Neural cell (in vitro differentiated cells): ENCODE measurements around the gene LRP1. TPM values are rescaled to one million over a fixed set of nuclear protein-coding genes. Genes with fewer than 3 reads are reported as not detected.

ENCODE experiments used
- H2AFZ ChIP-seq: fragments of 200-600, 300-800 bp; sonication (generic), shearing (Covaris generic); 2 replicates; pipeline ENCODE4 v1.6.0; 2014; ENCODE audit warnings: low read depth, mild to moderate bottlenecking, antibody characterized with exemption, low read length, moderate library complexity
- H3F3A ChIP-seq: fragments of 200-600 bp; shearing (Covaris generic); 2 replicates; pipeline ENCODE4 v1.6.1; 2016; ENCODE audit warnings: mild to moderate bottlenecking, moderate library complexity, mixed read lengths, antibody characterized with exemption, low read length; ENCODE audit not compliant: insufficient read depth, poor library complexity, severe bottlenecking
- H3K27ac ChIP-seq: fragments of 200-600, 300-800 bp; sonication (generic), shearing (Covaris generic); 2 replicates; pipeline ENCODE4 v1.5.1; 2014; ENCODE audit warnings: mild to moderate bottlenecking, low read length, moderate library complexity
- H3K27me3 ChIP-seq: fragments of 300-800, 200-600 bp; sonication (generic), shearing (Covaris generic); 2 replicates; pipeline ENCODE4 v1.6.0; 2014; ENCODE audit warnings: mild to moderate bottlenecking, low read depth, low read length, moderate library complexity; ENCODE audit not compliant: insufficient read depth
- H3K36me3 ChIP-seq: fragments of 300-800, 200-600 bp; sonication (generic), shearing (Covaris generic); 2 replicates; pipeline ENCODE4 v1.5.1; 2014; ENCODE audit warnings: mild to moderate bottlenecking, antibody characterized with exemption, low read length, moderate library complexity; ENCODE audit not compliant: insufficient read depth
- H3K4me2 ChIP-seq: fragments of 300-800, 200-600 bp; sonication (generic), shearing (Covaris generic); 2 replicates; pipeline ENCODE4 v1.6.0; 2014; ENCODE audit warnings: mild to moderate bottlenecking, low read length
- H3K4me3 ChIP-seq: fragments of 300-800, 200-600 bp; sonication (generic), shearing (Covaris generic); 2 replicates; pipeline ENCODE4 v1.5.1; 2014; ENCODE audit warnings: mild to moderate bottlenecking, low read length, moderate library complexity
- H3K79me2 ChIP-seq: fragments of 200-600 bp; shearing (Covaris generic); replicated peaks from 2 replicates; pipeline ENCODE4 v1.6.0; 2014; ENCODE audit warnings: mild to moderate bottlenecking, low read length, moderate library complexity; ENCODE audit not compliant: insufficient read depth
- H3K9ac ChIP-seq: fragments of 300-800, 200-600 bp; sonication (generic), shearing (Covaris generic); 2 replicates; pipeline ENCODE4 v1.6.1; 2016; ENCODE audit warnings: mild to moderate bottlenecking, low read length, mixed read lengths
- H3K9me2 ChIP-seq: fragments of 200-600 bp; shearing (Covaris generic); 2 replicates; pipeline ENCODE4 v1.6.1; 2016; ENCODE audit warnings: mild to moderate bottlenecking, low read length, mixed read lengths; ENCODE audit not compliant: insufficient read depth
- H3K9me3 ChIP-seq: fragments of 200-600, 300-800 bp; sonication (generic), shearing (Covaris generic); 2 replicates; pipeline ENCODE4 v1.6.1; 2016; ENCODE audit warnings: mild to moderate bottlenecking, mixed run types, low read length, moderate library complexity, mixed read lengths
- H4K20me1 ChIP-seq: fragments of 200-600 bp; shearing (Covaris generic); 2 replicates; pipeline ENCODE4 v1.6.1; 2016; ENCODE audit warnings: mild to moderate bottlenecking, mixed run types; ENCODE audit not compliant: insufficient read depth
- MXI1 ChIP-seq: fragments of 450-650 bp; conservative IDR thresholded peaks from 2 replicates; pipeline ENCODE4 v1.6.1; 2014; ENCODE audit warnings: antibody characterized with exemption, mild to moderate bottlenecking; ENCODE audit not compliant: poor library complexity, severe bottlenecking
- POLR2AphosphoS5 ChIP-seq: IDR thresholded peaks from 2 replicates; pipeline ENCODE4 v1.6.1; 2012
- RAD21 ChIP-seq: fragments of 450-650 bp; conservative IDR thresholded peaks from 2 replicates; pipeline ENCODE4 v1.6.1; 2014; ENCODE audit warnings: antibody characterized with exemption, mild to moderate bottlenecking, moderate library complexity
- SMC3 ChIP-seq: fragments of 450-650 bp; conservative IDR thresholded peaks from 2 replicates; pipeline ENCODE4 v1.6.1; 2014; ENCODE audit warnings: antibody characterized with exemption, mild to moderate bottlenecking, moderate library complexity; ENCODE audit not compliant: poor library complexity
- TAF1 ChIP-seq: IDR thresholded peaks from 2 replicates; pipeline ENCODE4 v1.6.1; 2012; ENCODE audit warnings: low read depth
- polyA plus RNA-seq: library from polyadenylated mRNA; depleted of rRNA; stranded (reverse); fragments of >200 nt; gene quantifications from 2 replicates; pipeline ENCODE4 v1.2.3, GENCODE V29; 2014
- TF ChIP-seq, protein P1 (sequence below): IDR thresholded peaks from 2 replicates; pipeline ENCODE4 v1.6.1; 2012; ENCODE audit warnings: borderline replicate concordance
- TF ChIP-seq, protein P2 (sequence below): fragments of 450-650 bp; IDR thresholded peaks from 2 replicates; pipeline ENCODE4 v1.5.1; 2014; ENCODE audit warnings: antibody characterized with exemption, mild to moderate bottlenecking, moderate library complexity; ENCODE audit not compliant: poor library complexity, severe bottlenecking

LRP1 gene
- polyA plus RNA-seq, 1 donor from 2014 or later, result 18.2 TPM

DNA sequence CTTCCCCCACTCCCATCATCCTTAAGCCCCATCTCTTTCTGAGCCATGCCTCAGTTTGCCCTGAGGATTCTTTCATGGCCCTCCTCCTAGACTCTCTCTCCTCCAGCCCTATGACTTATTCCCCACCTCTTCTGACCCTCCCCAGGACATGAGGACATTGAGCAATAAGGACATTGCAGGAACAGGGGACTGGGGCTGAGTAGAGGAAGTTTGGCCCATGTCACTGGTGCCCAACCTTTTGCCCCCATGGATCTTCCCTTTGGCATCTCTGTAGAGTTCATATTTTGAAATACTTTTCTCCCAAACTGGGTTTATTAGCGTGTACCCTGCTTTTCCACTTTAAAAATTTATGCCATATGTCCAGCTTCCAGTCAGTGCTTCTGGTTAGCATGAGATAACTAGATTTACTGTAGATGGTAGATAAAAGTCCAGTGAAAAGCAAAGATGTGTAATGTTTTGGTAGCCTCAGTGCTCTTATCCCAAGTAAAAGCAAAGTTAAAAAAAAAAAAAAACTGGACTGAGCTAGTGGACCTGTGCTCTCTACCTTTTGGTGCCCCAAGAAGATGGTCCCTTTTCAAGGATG, 25.2 kb downstream of the LRP1 start (continued):
- TF ChIP-seq, protein P1, sequence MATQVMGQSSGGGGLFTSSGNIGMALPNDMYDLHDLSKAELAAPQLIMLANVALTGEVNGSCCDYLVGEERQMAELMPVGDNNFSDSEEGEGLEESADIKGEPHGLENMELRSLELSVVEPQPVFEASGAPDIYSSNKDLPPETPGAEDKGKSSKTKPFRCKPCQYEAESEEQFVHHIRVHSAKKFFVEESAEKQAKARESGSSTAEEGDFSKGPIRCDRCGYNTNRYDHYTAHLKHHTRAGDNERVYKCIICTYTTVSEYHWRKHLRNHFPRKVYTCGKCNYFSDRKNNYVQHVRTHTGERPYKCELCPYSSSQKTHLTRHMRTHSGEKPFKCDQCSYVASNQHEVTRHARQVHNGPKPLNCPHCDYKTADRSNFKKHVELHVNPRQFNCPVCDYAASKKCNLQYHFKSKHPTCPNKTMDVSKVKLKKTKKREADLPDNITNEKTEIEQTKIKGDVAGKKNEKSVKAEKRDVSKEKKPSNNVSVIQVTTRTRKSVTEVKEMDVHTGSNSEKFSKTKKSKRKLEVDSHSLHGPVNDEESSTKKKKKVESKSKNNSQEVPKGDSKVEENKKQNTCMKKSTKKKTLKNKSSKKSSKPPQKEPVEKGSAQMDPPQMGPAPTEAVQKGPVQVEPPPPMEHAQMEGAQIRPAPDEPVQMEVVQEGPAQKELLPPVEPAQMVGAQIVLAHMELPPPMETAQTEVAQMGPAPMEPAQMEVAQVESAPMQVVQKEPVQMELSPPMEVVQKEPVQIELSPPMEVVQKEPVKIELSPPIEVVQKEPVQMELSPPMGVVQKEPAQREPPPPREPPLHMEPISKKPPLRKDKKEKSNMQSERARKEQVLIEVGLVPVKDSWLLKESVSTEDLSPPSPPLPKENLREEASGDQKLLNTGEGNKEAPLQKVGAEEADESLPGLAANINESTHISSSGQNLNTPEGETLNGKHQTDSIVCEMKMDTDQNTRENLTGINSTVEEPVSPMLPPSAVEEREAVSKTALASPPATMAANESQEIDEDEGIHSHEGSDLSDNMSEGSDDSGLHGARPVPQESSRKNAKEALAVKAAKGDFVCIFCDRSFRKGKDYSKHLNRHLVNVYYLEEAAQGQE, result no peak
- TF ChIP-seq TAF1, result no peak

DNA sequence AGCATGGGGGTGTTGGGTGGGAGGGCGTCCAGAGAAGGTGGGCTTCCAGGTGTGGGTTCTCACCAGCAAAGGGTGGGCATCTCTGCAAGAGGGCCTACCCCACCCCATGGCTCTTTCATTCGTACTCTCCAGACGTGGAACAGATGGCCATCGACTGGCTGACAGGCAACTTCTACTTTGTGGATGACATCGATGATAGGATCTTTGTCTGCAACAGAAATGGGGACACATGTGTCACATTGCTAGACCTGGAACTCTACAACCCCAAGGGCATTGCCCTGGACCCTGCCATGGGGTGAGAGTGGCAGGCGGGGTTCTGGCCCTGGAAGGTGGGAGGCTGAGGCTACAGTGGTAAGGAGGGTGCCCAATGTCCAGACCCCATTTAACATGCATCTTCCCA, 25.8 kb downstream of the LRP1 start:
- H3K36me3 ChIP-seq, result peaks cover 7% of the 10 kb centered on the region

DNA sequence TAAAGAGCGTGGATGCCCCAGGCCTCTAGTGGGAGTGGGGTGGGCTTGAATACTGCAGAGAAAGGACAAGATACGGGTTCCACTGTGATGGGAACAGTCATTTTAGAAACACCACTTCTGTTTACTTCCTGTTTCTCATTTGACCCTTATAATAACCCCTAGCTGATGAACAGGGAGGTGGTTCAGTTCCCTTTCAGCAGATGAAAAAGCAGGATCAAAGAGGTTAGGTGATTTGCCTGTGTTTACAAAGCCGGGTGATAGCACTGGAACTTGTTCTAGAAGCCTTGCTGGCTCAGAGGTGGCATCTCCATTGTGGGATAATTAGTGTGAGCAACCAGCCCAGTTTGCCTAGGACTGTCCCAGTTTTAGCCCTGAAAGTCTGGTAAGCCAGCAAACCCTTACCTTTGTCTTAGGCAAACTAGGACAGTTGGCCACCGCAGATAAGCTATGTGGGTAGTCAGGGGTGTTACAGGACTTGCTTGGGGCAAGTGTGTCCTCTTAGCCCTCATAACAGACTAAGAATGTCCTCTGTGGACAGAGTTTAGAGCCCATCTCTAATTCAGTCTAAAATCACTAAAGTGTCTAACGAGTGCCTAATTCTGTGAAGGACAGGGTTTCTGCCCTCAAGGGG, 26.6 kb downstream of the LRP1 start:
- Histone ChIP-seq H4K20me1 (no peaks in the 10 kb centered on the region), H3K36me3 (peaks cover 7% of the 10 kb centered on the region), H3K27ac (no peak overlapping the region)

More for the DNA sequence above, 25.8 kb downstream of the LRP1 start:
- Histone ChIP-seq H3K9me3 (no peaks in the 10 kb centered on the region), H3K4me3 (no peak overlapping the region), H3K27ac (no peak overlapping the region), H2AFZ (no peak overlapping the region), H3K9me2 (no peaks in the 10 kb centered on the region), H3K4me2 (no peak overlapping the region), H3K79me2 (no peaks in the 10 kb centered on the region), H3K27me3 (no peaks in the 10 kb centered on the region), H3F3A (no peaks in the 10 kb centered on the region), H4K20me1 (no peaks in the 10 kb centered on the region), H3K9ac (no peak overlapping the region)
- TF ChIP-seq, protein P2, sequence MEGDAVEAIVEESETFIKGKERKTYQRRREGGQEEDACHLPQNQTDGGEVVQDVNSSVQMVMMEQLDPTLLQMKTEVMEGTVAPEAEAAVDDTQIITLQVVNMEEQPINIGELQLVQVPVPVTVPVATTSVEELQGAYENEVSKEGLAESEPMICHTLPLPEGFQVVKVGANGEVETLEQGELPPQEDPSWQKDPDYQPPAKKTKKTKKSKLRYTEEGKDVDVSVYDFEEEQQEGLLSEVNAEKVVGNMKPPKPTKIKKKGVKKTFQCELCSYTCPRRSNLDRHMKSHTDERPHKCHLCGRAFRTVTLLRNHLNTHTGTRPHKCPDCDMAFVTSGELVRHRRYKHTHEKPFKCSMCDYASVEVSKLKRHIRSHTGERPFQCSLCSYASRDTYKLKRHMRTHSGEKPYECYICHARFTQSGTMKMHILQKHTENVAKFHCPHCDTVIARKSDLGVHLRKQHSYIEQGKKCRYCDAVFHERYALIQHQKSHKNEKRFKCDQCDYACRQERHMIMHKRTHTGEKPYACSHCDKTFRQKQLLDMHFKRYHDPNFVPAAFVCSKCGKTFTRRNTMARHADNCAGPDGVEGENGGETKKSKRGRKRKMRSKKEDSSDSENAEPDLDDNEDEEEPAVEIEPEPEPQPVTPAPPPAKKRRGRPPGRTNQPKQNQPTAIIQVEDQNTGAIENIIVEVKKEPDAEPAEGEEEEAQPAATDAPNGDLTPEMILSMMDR, result no peak
- TF ChIP-seq SMC3, result no peak
- no peak for TF ChIP-seq MXI1
- TF ChIP-seq TAF1, result no peak

More for the DNA sequence above, 26.6 kb downstream of the LRP1 start:
- Histone ChIP-seq H3K79me2 (no peaks in the 10 kb centered on the region), H3K27me3 (no peaks in the 10 kb centered on the region), H3F3A (no peaks in the 10 kb centered on the region), H3K4me3 (no peak overlapping the region), H3K9ac (no peak overlapping the region), H2AFZ (no peak overlapping the region), H3K4me2 (no peak overlapping the region), H3K9me2 (no peaks in the 10 kb centered on the region), H3K9me3 (no peaks in the 10 kb centered on the region)
- no peak for TF ChIP-seq SMC3
- no peak for TF ChIP-seq RAD21
- TF ChIP-seq POLR2AphosphoS5, result no peak
- TF ChIP-seq, protein P1, result no peak
